ENCODE results near the gene SPINT3.

GRCh38 chr20:45538209-45538799 lies 22.9 kb upstream of the SPINT3 start:
- TF ChIP-seq ATF2 (IDR thresholded peaks at IDR 0.05; ENCODE audit: low read length): no peak
- peak; percentile 43 to 75 (median 52) for TF ChIP-seq CTCF (IDR thresholded peaks at IDR 0.05; ENCODE audit: control extremely low read depth in 1 of 3, insufficient read depth in 1 of 3, low read depth in 1 of 3, low read length in 3 of 3)
- no peak for TF ChIP-seq SIN3A (conservative IDR thresholded peaks at IDR 0.05 in 1 of 2, IDR thresholded peaks at IDR 0.05 in 1 of 2; ENCODE audit: low read depth in 1 of 2, low read length in 2 of 2)
- TF ChIP-seq ZNF274 (IDR thresholded peaks at IDR 0.05; ENCODE audit: borderline replicate concordance, extremely low read depth, low read length): no peak
- no peak for TF ChIP-seq SP1 (IDR thresholded peaks at IDR 0.05; ENCODE audit: low read depth, low read length)
- no peak for TF ChIP-seq JUND (IDR thresholded peaks at IDR 0.05; ENCODE audit: low read length)
- TF ChIP-seq KDM5A (IDR thresholded peaks at IDR 0.05; ENCODE audit: low read length): no peak
- TF ChIP-seq RBBP5 (IDR thresholded peaks at IDR 0.05; ENCODE audit: borderline replicate concordance, low read depth, low read length): no peak
- no peak for TF ChIP-seq EP300 (IDR thresholded peaks at IDR 0.05; ENCODE audit: borderline replicate concordance in 1 of 2, low read depth in 2 of 2, low read length in 2 of 2)
- no peak for TF ChIP-seq CHD2 (IDR thresholded peaks at IDR 0.05; ENCODE audit: low read length)
